ENCODE measurements around the gene PLN. TPM values are rescaled to one million over a fixed set of nuclear protein-coding genes. Genes with fewer than 3 reads are reported as not detected.

The PLN gene
- total RNA-seq, 1 experiment from 2014 or later = not detected

DNA sequence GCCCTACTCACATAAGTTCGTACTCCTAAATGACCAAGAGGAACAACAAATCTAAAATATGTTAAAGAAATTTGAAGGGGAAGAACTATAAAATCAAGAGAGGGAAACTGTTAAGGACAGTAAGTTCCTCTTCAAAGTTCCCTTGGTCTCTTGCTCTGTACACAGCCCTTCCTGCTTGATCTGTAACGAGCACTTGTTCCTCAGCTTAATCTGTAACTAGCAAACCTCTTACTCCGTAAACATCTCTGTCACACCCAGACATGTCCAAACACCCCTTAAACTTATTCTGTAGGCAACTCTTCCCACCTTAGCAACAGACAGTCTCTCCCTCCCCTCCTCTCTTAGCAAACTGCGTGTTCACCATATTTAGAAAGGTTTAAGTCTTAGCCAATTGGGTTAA, 29.9 kb downstream of the PLN start:
- H3K27me3 ChIP-seq (replicated peaks) = no peaks in the 10 kb centered on the region
- H3K4me1 ChIP-seq (replicated peaks) = no peaks in the 10 kb centered on the region
- peaks cover 30% of the 10 kb centered on the region for H3K9me3 ChIP-seq (replicated peaks)
- DNase-seq (ENCODE audit: low read depth in 1 of 2, low spot score in 2 of 2) = no peak
- H3K27ac ChIP-seq = no peak overlapping the region
- peaks cover 12% of the 10 kb centered on the region for H3K36me3 ChIP-seq
- H3K4me3 ChIP-seq = no peak overlapping the region

DNA sequence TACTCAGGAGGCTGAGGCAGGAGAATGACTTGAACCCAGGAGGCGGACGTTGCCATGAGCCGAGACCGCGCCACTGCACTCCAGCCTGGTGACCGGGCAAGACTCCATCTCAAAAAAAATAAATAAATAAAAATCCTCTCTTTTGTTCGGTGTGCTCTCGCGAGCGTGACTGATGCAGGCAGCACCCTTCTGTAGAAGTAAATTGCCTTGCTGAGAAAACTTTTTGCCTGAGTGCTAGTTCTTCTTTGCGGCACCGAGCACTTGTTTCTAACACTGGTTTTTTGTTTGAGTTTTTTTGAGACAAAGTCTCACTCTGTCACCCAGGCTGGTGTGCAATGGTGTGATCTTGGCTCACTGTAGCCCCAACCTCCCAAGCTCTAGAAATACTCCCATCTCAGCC, 30.5 kb downstream of the PLN start:
- Histone ChIP-seq H3K4me1 (replicated peaks) (no peaks in the 10 kb centered on the region), H3K36me3 (peaks cover 12% of the 10 kb centered on the region), H3K4me3 (no peak overlapping the region), H3K27me3 (replicated peaks) (no peaks in the 10 kb centered on the region), H3K27ac (no peak overlapping the region), H3K9me3 (replicated peaks) (peaks cover 30% of the 10 kb centered on the region)
- DNase-seq (ENCODE audit: low read depth in 1 of 2, low spot score in 2 of 2) = no peak

- Histone ChIP-seq H3K9me3 (replicated peaks) (peaks cover 20% of the 10 kb centered on the region), H3K27ac (no peak overlapping the region), H3K36me3 (peaks cover 2% of the 10 kb centered on the region), H3K27me3 (replicated peaks) (no peaks in the 10 kb centered on the region), H3K4me1 (replicated peaks) (no peaks in the 10 kb centered on the region), H3K4me3 (no peak overlapping the region)
- DNase-seq (ENCODE audit: low read depth in 1 of 2, low spot score in 2 of 2) = no peak
Observed at GRCh38 chr6:118579786-118580185, 31.7 kb downstream of the PLN start.

DNA sequence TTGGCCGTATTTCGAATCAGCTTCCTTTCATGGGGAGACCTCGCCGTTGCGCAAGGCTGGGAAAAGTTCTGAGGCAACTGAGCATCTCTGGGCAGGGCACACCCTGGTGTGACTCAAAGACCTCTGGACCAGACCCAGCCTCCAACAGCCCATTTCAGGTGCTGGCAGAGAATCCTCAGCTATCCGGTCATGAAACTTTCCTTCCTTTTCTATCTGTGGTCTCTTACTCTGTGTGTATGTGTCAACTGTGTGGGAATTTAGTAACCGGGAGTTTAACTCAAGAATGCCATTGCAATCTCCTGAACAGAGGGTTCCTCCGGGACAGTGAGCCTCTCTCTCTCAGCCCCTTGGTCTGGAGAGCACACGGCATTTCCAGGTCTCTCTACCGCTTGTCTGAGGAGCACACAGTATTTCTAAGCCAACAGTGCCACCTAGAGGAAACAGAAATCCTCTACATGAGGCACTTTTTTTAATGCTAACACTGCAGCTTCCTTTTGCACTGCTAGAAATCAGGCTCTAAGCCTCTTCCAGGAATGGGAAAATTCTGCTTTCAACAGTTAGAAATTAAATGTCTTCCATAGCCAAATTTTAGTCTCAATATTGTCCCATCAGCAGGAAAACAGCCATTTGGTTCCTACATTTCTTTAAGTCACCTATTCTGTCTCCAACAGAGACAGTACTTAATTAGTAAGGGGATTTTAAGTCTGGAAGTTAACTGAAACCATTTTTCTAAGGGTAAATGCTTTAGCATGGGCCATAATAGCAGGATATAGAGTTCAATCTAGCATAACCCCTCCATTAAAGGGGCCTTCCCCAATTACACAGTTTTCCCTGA, 32.7 kb downstream of the PLN start:
- H3K4me1 ChIP-seq (replicated peaks) = no peaks in the 10 kb centered on the region
- H3K36me3 ChIP-seq = no peaks in the 10 kb centered on the region; the same call in 1 of the 2 replicates
- H3K27ac ChIP-seq = no peak overlapping the region
- H3K4me3 ChIP-seq = no peak overlapping the region
- no peaks in the 10 kb centered on the region for H3K27me3 ChIP-seq (replicated peaks)
- peaks cover 14% of the 10 kb centered on the region; the same call in 1 of the 2 replicates for H3K9me3 ChIP-seq (replicated peaks)
- peak in 1 of 2 experiments; percentile 22 for DNase-seq (ENCODE audit: low read depth in 1 of 2, low spot score in 2 of 2)

DNA sequence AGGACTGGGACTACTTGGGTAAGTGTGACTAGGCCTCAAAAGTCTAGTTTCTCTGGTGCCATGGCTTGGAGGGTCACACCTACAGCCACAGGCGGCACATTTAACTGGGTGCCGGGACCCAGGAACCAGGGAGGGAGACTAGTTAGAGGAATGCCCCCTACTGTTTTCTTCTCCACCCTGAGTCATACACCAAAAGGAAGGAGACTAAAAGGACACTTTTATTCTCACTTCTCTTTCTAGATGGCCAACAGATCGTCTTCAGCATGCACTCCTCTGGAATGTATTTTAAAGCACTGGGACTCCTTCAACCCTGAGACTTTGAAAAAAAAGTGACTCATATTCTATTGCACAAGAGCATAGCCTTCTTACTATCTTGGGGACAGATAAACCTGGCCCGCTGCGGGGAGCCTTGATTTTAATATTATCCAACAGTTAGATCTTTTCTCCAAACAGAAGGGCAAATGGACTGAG, 33.4 kb downstream of the PLN start:
- Histone ChIP-seq H3K4me1 (replicated peaks) (no peaks in the 10 kb centered on the region), H3K27ac (no peak overlapping the region), H3K9me3 (replicated peaks) (peaks cover 14% of the 10 kb centered on the region; the same call in 1 of the 2 replicates), H3K27me3 (replicated peaks) (no peaks in the 10 kb centered on the region), H3K4me3 (no peak overlapping the region), H3K36me3 (no peaks in the 10 kb centered on the region; the same call in 1 of the 2 replicates)
- no peak for DNase-seq (ENCODE audit: low read depth in 1 of 2, low spot score in 2 of 2)

DNA sequence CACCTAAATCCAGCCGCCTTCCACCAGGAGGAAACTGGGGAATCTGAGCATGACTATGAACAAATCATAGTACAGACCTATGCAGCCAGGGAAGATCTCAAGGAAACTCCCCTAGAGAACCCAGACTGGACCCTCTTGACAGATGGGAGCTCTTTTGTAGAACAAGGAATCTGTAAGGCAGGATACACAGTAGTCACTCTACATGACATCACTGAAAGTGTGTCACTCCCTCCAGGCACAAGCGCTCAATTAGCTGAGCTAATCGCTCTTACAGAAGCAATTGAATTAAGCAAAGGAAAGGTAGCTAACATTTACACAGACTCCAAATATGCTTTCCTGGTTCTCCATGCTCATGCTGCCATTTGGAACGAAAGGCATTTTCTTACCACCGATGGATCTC, 36.8 kb downstream of the PLN start:
- no peak for DNase-seq (ENCODE audit: low read depth in 1 of 2, low spot score in 2 of 2)
- Histone ChIP-seq H3K27me3 (replicated peaks) (no peaks in the 10 kb centered on the region), H3K9me3 (replicated peaks) (0 out of 2 replicates have a peak, but pooled peaks cover 3% of the 10 kb centered on the region), H3K4me3 (no peak overlapping the region), H3K36me3 (no peaks in the 10 kb centered on the region), H3K27ac (no peak overlapping the region), H3K4me1 (replicated peaks) (no peaks in the 10 kb centered on the region)

- Histone ChIP-seq H3K4me3 (no peak overlapping the region), H3K27me3 (replicated peaks) (no peaks in the 10 kb centered on the region), H3K4me1 (replicated peaks) (no peaks in the 10 kb centered on the region), H3K27ac (no peak overlapping the region), H3K36me3 (no peaks in the 10 kb centered on the region), H3K9me3 (replicated peaks) (no peaks in the 10 kb centered on the region)
- no peak for DNase-seq (ENCODE audit: low read depth in 1 of 2, low spot score in 2 of 2)
Observed at GRCh38 chr6:118586746-118587485, 38.8 kb downstream of the PLN start.

GRCh38 chr6:118588626-118589025, 40.5 kb downstream of the PLN start:
- Histone ChIP-seq H3K4me3 (no peak overlapping the region), H3K27ac (no peak overlapping the region), H3K4me1 (replicated peaks) (no peaks in the 10 kb centered on the region), H3K9me3 (replicated peaks) (no peaks in the 10 kb centered on the region), H3K27me3 (replicated peaks) (no peaks in the 10 kb centered on the region), H3K36me3 (no peaks in the 10 kb centered on the region)
- DNase-seq (ENCODE audit: low read depth in 1 of 2, low spot score in 2 of 2) = no peak

DNA sequence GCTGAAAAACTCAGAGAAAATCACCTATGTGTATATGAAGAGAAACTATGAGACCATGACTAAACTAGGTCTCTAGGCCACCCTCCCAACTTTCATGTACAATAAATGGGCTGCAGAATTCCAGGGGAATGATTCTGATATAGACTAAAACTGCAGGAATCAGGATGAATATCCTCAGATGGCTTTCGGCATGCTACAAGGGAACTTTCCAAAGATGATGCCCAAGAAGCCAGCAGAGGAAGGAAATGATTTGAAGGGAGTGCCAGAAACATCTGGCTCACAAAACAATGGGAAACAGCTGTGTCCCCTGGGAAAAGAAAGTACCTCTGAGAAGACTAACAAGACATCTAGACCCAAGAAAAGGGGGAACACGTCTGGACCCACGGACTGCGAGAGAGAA, 41.1 kb downstream of the PLN start:
- Histone ChIP-seq H3K4me3 (no peak overlapping the region), H3K27ac (no peak overlapping the region), H3K27me3 (replicated peaks) (no peaks in the 10 kb centered on the region), H3K9me3 (replicated peaks) (no peaks in the 10 kb centered on the region), H3K36me3 (no peaks in the 10 kb centered on the region), H3K4me1 (replicated peaks) (no peaks in the 10 kb centered on the region)
- no peak for DNase-seq (ENCODE audit: low read depth in 1 of 2, low spot score in 2 of 2)

DNA sequence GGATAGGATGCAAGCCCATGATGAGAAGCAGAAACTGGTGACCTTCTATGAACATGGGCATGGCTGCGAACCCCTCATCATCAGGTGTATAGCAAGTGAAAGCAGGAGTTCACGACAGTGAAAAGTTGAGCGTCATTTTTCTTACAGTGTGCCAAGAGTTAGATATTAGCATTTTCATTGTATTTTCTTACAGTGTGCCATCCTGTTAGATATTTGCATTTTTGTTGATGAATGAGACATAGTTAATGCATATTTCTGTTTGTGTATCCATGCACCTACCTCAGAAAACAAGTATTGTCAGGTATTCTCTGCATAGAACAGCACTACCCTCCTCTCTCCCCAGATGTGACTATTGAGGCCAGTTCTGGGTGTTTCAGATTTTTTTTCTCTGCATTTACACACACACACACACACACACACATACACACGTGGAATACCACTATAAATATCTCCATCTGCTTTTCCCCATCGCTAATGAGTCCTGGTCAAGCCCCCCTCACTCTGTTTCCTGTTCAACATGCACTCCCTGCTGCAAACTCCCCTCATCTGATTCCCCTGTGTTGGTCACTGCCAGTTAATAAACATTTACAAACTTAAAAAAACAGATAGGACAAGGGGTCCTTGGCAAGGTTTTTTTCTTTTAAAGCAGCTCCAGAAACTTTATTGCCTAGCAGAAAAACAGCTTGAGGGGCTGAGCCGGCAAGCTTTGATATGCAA, 41.7 kb downstream of the PLN start:
- H3K27ac ChIP-seq = no peak overlapping the region
- no peaks in the 10 kb centered on the region for H3K4me1 ChIP-seq (replicated peaks)
- no peaks in the 10 kb centered on the region for H3K27me3 ChIP-seq (replicated peaks)
- H3K36me3 ChIP-seq = no peaks in the 10 kb centered on the region
- DNase-seq (ENCODE audit: low read depth in 1 of 2, low spot score in 2 of 2) = no peak
- no peak overlapping the region for H3K4me3 ChIP-seq
- H3K9me3 ChIP-seq (replicated peaks) = no peaks in the 10 kb centered on the region

- Histone ChIP-seq H3K4me3 (no peak overlapping the region), H3K9me3 (replicated peaks) (no peaks in the 10 kb centered on the region), H3K4me1 (replicated peaks) (no peaks in the 10 kb centered on the region), H3K36me3 (no peaks in the 10 kb centered on the region), H3K27me3 (replicated peaks) (no peaks in the 10 kb centered on the region), H3K27ac (no peak overlapping the region)
- no peak for DNase-seq (ENCODE audit: low read depth in 1 of 2, low spot score in 2 of 2)
Observed at GRCh38 chr6:118591897-118592296, 43.8 kb downstream of the PLN start.

DNA sequence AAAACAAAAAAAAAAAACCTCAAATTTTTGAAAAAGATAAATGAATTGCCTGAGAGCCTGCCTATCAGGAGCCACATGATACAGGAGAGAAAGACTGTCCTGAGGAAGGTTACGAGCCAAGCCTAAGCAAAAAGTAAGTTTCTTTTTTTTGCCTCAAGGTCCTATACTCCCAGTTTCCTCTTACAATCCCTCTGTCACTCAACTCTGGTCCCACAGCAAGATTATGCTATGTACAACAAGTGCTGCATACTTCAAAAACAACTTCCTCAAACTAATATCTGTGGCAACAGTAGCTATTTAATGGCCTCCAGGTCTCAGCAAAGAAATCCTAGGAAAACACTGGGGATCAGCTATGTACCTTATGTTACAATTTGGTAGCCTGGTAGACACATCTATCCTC, 46.8 kb downstream of the PLN start:
- H3K4me1 ChIP-seq (replicated peaks) = no peaks in the 10 kb centered on the region
- H3K4me3 ChIP-seq = no peak overlapping the region
- no peak overlapping the region for H3K27ac ChIP-seq
- no peak for DNase-seq (ENCODE audit: low read depth in 1 of 2, low spot score in 2 of 2)
- no peaks in the 10 kb centered on the region for H3K27me3 ChIP-seq (replicated peaks)
- no peaks in the 10 kb centered on the region for H3K36me3 ChIP-seq
- no peaks in the 10 kb centered on the region for H3K9me3 ChIP-seq (replicated peaks)

GRCh38 chr6:118596774-118597320, 48.8 kb downstream of the PLN start:
- Histone ChIP-seq H3K27ac (no peak overlapping the region), H3K27me3 (replicated peaks) (no peaks in the 10 kb centered on the region)
- DNase-seq (ENCODE audit: low read depth in 1 of 2, low spot score in 2 of 2) = no peak

More at GRCh38 chr6:118596774-118597320, 48.8 kb downstream of the PLN start:
- no peaks in the 10 kb centered on the region for H3K4me1 ChIP-seq (replicated peaks)
- no peaks in the 10 kb centered on the region for H3K9me3 ChIP-seq (replicated peaks)
- H3K36me3 ChIP-seq = no peaks in the 10 kb centered on the region; the same call in 1 of the 2 replicates
- H3K4me3 ChIP-seq = no peak overlapping the region

Measured in SJSA1 (cell line).